G401.6 (cell line): ENCODE measurements around the gene PKP3.
"Not testable (repeated sequence)": the region's sequence is repeated elsewhere in the genome, so short reads cannot be mapped to it uniquely, and the experiment has no call there.

Source experiments
- FAIRE-seq: peaks from 2 replicates; lab custom pipeline; 2012; peaks lifted over from hg19 to GRCh38; lab: Jason Lieb, UNC

Gene PKP3

GRCh38 chr11:363443-363805, 30.6 kb upstream of the PKP3 start:
- FAIRE-seq, result not testable (repeated sequence)

GRCh38 chr11:363948-364761, 29.9 kb upstream of the PKP3 start:
- FAIRE-seq, result no peak

- FAIRE-seq, result no peak
These were observed 28.9 kb upstream of the PKP3 start for GRCh38 chr11:364991-365725.

- FAIRE-seq, result no peak
These were observed 28.2 kb upstream of the PKP3 start for GRCh38 chr11:365831-366230.

GRCh38 chr11:367956-368413, 26.0 kb upstream of the PKP3 start:
- FAIRE-seq, result no peak

GRCh38 chr11:368414-369335, 25.3 kb upstream of the PKP3 start:
- FAIRE-seq, result no peak

- no peak for FAIRE-seq
These were observed 24.5 kb upstream of the PKP3 start, which contains the start of gene B4GALNT4 for GRCh38 chr11:369336-370018. Gene B4GALNT4, plus strand, starts transcription at chr11:369499. Its CDS starts 305 bp downstream, at chr11:369804.

GRCh38 chr11:370070-370941, 23.7 kb upstream of the PKP3 start:
- no peak for FAIRE-seq

- FAIRE-seq, result no peak
These were observed 23.0 kb upstream of the PKP3 start for GRCh38 chr11:371051-371450.

GRCh38 chr11:371716-372590, 22.1 kb upstream of the PKP3 start:
- no peak for FAIRE-seq

GRCh38 chr11:372809-373715, 20.9 kb upstream of the PKP3 start:
- no peak for FAIRE-seq

GRCh38 chr11:373716-374551, 20.1 kb upstream of the PKP3 start:
- no peak for FAIRE-seq

GRCh38 chr11:375065-376025, 18.7 kb upstream of the PKP3 start:
- no peak for FAIRE-seq

GRCh38 chr11:376531-377173, 17.4 kb upstream of the PKP3 start:
- FAIRE-seq, result no peak

- no peak for FAIRE-seq
These were observed 16.7 kb upstream of the PKP3 start for GRCh38 chr11:377174-377865.
